NCI-H1092 treated with DMSO at 0.1 percent for 48 hours (cell line): ENCODE data around the gene OR56B4.
"Not testable (repeated sequence)": the region's sequence is repeated elsewhere in the genome, so short reads cannot be mapped to it uniquely, and the experiment has no call there.

ENCODE experiments used
- DNase-seq: peaks from one replicate; lab custom pipeline; 2025; lab: John Stamatoyannopoulos, UW

OR56B4 gene

GRCh38 chr11:6107384-6107783 lies at the start of gene OR56B4:
TSS of gene OR56B4 (plus strand) at chr11:6107684. CDS start at chr11:6107779, 95 bp downstream.
- not testable (repeated sequence) for DNase-seq

GRCh38 chr11:6061475-6061874 lies 46.0 kb upstream of the OR56B4 start:
- DNase-seq: no peak

- no peak for DNase-seq
Observed at GRCh38 chr11:6062691-6063358, 44.7 kb upstream of the OR56B4 start.

- no peak for DNase-seq
Observed at GRCh38 chr11:6067502-6067901, 40.0 kb upstream of the OR56B4 start.

- not testable (repeated sequence) for DNase-seq
Observed at GRCh38 chr11:6076443-6076842, 31.0 kb upstream of the OR56B4 start.

GRCh38 chr11:6077723-6078122 lies 29.8 kb upstream of the OR56B4 start:
- DNase-seq: no peak

GRCh38 chr11:6079463-6079862 lies 28.0 kb upstream of the OR56B4 start:
- no peak for DNase-seq

- no peak for DNase-seq
Observed at GRCh38 chr11:6083129-6083528, 24.4 kb upstream of the OR56B4 start.

GRCh38 chr11:6084587-6084986 lies 22.9 kb upstream of the OR56B4 start:
- no peak for DNase-seq

- DNase-seq: no peak
Observed at GRCh38 chr11:6094186-6094585, 13.3 kb upstream of the OR56B4 start.

GRCh38 chr11:6095798-6096197 lies 11.7 kb upstream of the OR56B4 start:
- no peak for DNase-seq

GRCh38 chr11:6096417-6096816 lies 11.1 kb upstream of the OR56B4 start:
- no peak for DNase-seq

- no peak for DNase-seq
Observed at GRCh38 chr11:6099577-6099976, 7.9 kb upstream of the OR56B4 start.

- no peak for DNase-seq
Observed at GRCh38 chr11:6110011-6110410, 2.5 kb downstream of the OR56B4 start.

- DNase-seq: no peak
Observed at GRCh38 chr11:6111673-6112072, 4.2 kb downstream of the OR56B4 start.

- DNase-seq: no peak
Observed at GRCh38 chr11:6116638-6117037, 9.2 kb downstream of the OR56B4 start.

- no peak for DNase-seq
Observed at GRCh38 chr11:6124245-6124644, 16.8 kb downstream of the OR56B4 start.

- no peak for DNase-seq
Observed at GRCh38 chr11:6127881-6128280, 20.4 kb downstream of the OR56B4 start.

- DNase-seq: no peak
Observed at GRCh38 chr11:6129011-6129410, 21.5 kb downstream of the OR56B4 start.

GRCh38 chr11:6129635-6130034 lies 22.2 kb downstream of the OR56B4 start:
- no peak for DNase-seq

- DNase-seq: no peak
Observed at GRCh38 chr11:6132431-6132830, 24.9 kb downstream of the OR56B4 start.

GRCh38 chr11:6135936-6136335 lies 28.5 kb downstream of the OR56B4 start:
- DNase-seq: not testable (repeated sequence)

GRCh38 chr11:6142936-6143335 lies 35.5 kb downstream of the OR56B4 start:
- DNase-seq: no peak

- not testable (repeated sequence) for DNase-seq
Observed at GRCh38 chr11:6143737-6144136, 36.3 kb downstream of the OR56B4 start.
